ENCODE measurements around the gene CDC27.

CDC27 gene, protein sequence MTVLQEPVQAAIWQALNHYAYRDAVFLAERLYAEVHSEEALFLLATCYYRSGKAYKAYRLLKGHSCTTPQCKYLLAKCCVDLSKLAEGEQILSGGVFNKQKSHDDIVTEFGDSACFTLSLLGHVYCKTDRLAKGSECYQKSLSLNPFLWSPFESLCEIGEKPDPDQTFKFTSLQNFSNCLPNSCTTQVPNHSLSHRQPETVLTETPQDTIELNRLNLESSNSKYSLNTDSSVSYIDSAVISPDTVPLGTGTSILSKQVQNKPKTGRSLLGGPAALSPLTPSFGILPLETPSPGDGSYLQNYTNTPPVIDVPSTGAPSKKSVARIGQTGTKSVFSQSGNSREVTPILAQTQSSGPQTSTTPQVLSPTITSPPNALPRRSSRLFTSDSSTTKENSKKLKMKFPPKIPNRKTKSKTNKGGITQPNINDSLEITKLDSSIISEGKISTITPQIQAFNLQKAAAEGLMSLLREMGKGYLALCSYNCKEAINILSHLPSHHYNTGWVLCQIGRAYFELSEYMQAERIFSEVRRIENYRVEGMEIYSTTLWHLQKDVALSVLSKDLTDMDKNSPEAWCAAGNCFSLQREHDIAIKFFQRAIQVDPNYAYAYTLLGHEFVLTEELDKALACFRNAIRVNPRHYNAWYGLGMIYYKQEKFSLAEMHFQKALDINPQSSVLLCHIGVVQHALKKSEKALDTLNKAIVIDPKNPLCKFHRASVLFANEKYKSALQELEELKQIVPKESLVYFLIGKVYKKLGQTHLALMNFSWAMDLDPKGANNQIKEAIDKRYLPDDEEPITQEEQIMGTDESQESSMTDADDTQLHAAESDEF

DNA sequence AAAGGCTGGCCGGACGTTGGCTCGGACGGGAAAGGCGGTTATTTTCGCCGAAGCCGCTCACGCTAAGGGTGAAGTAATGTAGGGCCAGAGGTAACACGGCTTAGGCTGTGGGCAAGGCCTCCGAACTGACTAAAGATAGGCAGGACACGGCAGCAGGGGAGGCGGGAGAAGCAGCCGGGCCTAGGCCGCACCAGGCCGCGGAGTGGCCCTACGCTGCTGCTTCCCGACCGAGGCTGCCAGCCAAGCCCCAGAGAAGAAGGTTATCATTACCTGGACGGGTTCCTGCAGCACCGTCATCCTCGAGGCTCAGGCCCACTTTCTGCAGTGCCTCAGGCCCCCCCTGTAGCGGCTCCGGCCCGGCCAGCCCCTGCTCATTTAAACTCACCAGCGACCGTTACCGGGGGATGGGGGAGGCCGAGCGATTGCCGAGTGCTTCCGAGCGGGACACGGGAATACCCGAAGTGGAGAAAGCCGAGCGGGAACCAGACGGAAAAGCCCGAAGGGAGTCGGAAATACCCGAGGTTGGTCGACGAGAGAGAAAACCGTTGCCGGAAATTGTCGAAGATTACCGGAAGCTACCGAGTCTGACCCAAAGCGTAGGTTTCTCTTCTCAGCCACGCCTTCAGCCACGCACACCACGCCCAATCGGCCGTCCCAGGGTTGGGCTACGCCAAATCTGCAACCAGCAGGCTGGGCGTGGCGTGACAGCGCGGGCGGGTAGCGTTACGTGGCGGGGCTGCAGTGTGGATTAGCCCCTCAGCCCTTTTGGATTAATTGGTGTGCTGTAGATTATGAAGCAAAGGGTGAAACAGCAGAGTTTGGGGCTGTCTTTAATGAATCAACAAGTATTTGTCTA lies at the start of gene CDC27:
TSS of gene CDC27 (minus strand) at position 420 of the 856 bp plus-strand sequence. CDS start at position 297, 123 bp downstream.
- Mint-ChIP-seq H3K36me3 (ENCODE audit: low read depth) (peaks cover 6% of the 10 kb centered on the region), H3K9me3 (no peaks in the 10 kb centered on the region), H3K27me3 (ENCODE audit: low read depth) (no peaks in the 10 kb centered on the region), H3K27ac (peak within 1 kb of the TSS; percentile 89), H3K4me3 (peak within 1 kb of the TSS; percentile 91), H3K4me1 (ENCODE audit: low read depth) (peaks cover 32% of the 10 kb centered on the region)

DNA sequence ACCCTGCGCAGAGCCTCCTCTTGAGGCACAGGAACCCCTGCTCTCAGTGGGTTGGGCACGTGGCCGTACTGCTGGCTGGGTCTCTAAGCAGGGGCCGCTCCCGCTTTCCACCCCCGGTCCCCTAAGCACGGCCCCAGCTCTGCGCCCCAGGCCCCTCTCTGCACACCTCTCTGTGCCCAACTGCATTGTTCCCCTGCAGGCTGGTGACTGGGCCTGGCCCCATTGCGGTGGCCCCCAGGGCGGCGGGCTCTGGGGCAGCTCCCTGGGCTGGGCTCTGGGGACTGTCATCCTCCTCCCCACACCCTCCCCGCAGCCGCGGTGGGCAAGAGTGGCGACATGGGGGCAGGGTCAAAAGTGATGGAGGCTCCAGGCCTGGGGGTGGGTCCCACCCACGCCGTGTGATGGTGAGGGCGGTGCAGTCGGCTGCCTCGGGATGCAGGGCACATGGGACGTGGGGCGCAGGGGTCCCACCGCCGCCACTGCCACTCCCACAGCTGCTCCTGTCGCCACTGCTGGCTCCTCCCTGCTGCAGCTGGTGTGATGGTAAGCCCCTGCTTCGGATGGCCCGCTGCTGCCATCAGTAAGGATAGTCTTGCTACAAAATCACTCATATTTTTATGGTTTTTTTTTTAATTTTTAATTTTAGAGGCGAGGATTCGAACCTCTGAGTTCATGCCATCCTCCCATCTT lies 49.4 kb upstream of the CDC27 start:
- H3K9me3 Mint-ChIP-seq, result no peaks in the 10 kb centered on the region
- H3K27ac Mint-ChIP-seq, result no peak overlapping the region
- H3K4me1 Mint-ChIP-seq (ENCODE audit: low read depth), result peaks cover 5% of the 10 kb centered on the region
- H3K4me3 Mint-ChIP-seq, result no peak overlapping the region
- peaks cover 10% of the 10 kb centered on the region for H3K27me3 Mint-ChIP-seq (ENCODE audit: low read depth)
- H3K36me3 Mint-ChIP-seq (ENCODE audit: low read depth), result no peaks in the 10 kb centered on the region

DNA sequence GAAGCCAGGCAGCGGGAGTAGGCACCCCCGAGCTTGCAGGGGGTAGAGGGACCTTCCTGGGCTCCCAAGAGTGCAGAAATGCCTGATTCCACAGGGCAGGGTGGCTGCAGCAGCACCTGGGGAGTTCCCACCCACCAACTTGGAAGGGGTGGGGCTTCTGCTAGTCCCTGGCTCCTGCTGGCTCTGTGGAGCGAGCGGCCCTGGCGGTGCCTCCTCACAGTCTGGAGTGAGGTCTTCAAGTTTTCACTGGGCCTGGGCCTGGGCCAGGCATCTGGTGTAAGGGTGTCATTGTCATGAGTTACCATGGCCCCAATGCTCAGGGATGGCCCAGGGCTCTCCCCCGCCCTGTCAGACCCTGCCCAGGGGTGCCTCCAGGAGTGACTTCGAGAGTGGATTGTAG lies 48.7 kb upstream of the CDC27 start:
- H3K36me3 Mint-ChIP-seq (ENCODE audit: low read depth), result no peaks in the 10 kb centered on the region
- H3K27me3 Mint-ChIP-seq (ENCODE audit: low read depth), result peaks cover 7% of the 10 kb centered on the region
- H3K4me1 Mint-ChIP-seq (ENCODE audit: low read depth), result peaks cover 5% of the 10 kb centered on the region
- H3K9me3 Mint-ChIP-seq, result no peaks in the 10 kb centered on the region
- H3K27ac Mint-ChIP-seq, result no peak overlapping the region
- H3K4me3 Mint-ChIP-seq, result no peak overlapping the region

DNA sequence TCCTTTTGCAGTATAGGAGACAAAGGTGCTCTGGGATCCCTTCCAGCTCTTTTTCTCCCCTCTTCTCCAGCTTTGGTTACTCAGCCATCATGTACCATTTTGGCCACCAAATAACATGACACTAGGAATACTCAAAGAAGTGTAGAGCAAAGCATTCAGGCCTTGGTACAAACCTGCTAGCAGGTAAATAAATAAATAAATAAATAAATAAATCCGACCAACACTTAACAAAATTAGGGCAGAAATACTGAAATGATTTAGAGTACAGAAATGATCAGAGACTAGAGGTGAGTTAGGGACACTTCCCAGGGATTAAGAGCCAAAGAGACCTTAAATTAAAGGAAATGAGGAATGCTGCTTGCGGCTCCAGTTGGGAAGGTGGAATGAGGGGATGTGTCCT lies 46.8 kb upstream of the CDC27 start:
- H3K27ac Mint-ChIP-seq, result no peak overlapping the region
- peaks cover 4% of the 10 kb centered on the region for H3K27me3 Mint-ChIP-seq (ENCODE audit: low read depth)
- H3K4me3 Mint-ChIP-seq, result no peak overlapping the region
- no peaks in the 10 kb centered on the region for H3K9me3 Mint-ChIP-seq
- no peaks in the 10 kb centered on the region for H3K36me3 Mint-ChIP-seq (ENCODE audit: low read depth)
- peaks cover 5% of the 10 kb centered on the region for H3K4me1 Mint-ChIP-seq (ENCODE audit: low read depth)

DNA sequence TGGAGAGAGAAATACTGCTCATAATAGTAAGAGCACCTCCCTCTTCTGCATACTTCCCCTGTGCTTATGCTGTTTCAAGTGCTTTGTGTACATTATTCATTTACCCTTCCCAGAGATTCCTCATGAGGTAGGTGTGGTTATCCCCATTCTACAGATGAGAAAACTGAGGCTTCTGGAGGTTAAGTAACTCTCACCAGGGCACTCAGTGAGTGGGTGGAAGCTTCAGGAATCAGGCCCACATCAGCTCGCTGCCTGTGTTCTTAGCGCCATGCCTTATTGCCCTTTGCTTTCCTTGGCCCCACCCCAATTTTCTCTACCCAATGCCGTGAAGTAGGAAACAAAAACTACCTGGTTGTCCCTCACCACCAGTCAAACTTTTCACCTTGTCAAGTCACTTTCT lies 46.4 kb upstream of the CDC27 start:
- peaks cover 5% of the 10 kb centered on the region for H3K4me1 Mint-ChIP-seq (ENCODE audit: low read depth)
- H3K36me3 Mint-ChIP-seq (ENCODE audit: low read depth), result no peaks in the 10 kb centered on the region
- H3K27me3 Mint-ChIP-seq (ENCODE audit: low read depth), result peaks cover 6% of the 10 kb centered on the region
- no peaks in the 10 kb centered on the region for H3K9me3 Mint-ChIP-seq
- H3K27ac Mint-ChIP-seq, result no peak overlapping the region
- H3K4me3 Mint-ChIP-seq, result no peak overlapping the region

DNA sequence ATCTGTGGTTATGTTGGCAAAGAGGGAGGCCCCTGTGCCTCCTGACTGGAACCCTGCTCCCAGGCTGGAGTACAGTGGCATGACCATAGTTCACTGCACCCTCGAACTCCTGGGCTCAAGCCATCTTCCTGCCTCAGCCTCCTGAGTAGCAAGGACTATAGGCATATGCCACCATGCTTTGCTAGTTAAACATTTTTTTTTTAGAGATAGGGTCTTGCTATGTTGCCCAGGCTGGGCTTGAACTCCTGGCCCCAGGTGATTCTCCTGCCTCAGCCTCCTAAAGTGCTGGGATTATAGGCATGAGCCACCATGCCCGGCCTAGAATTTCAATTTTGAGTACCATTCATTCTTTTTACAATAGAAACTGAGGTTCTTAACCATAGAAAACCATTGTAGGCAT lies 43.4 kb upstream of the CDC27 start:
- Mint-ChIP-seq H3K27ac (no peak overlapping the region), H3K4me1 (ENCODE audit: low read depth) (peaks cover 15% of the 10 kb centered on the region), H3K9me3 (no peaks in the 10 kb centered on the region), H3K4me3 (no peak overlapping the region), H3K36me3 (ENCODE audit: low read depth) (no peaks in the 10 kb centered on the region), H3K27me3 (ENCODE audit: low read depth) (peaks cover 10% of the 10 kb centered on the region)

DNA sequence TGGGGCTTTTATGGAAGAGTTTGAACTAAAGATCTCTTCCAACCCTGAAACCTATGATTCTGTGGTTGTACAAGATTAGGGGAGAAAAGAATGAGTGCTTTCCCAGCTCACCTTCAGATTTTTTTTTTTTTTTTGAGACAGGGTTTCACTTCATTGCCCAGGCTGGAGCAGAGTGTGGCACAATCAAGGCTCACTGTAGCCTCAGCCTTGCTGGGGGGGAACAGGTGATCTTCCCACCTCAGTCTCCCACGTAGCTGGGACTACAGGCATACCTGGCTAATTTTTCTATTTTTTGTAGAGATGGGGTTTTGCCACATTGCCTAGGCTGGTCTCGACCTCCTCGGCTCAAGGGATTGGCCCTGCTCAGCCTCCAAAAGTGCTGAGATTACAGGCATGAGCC lies 42.8 kb upstream of the CDC27 start:
- peaks cover 10% of the 10 kb centered on the region for H3K27me3 Mint-ChIP-seq (ENCODE audit: low read depth)
- no peak overlapping the region for H3K27ac Mint-ChIP-seq
- no peak overlapping the region for H3K4me3 Mint-ChIP-seq
- H3K4me1 Mint-ChIP-seq (ENCODE audit: low read depth), result peaks cover 15% of the 10 kb centered on the region
- H3K9me3 Mint-ChIP-seq, result no peaks in the 10 kb centered on the region
- no peaks in the 10 kb centered on the region for H3K36me3 Mint-ChIP-seq (ENCODE audit: low read depth)

DNA sequence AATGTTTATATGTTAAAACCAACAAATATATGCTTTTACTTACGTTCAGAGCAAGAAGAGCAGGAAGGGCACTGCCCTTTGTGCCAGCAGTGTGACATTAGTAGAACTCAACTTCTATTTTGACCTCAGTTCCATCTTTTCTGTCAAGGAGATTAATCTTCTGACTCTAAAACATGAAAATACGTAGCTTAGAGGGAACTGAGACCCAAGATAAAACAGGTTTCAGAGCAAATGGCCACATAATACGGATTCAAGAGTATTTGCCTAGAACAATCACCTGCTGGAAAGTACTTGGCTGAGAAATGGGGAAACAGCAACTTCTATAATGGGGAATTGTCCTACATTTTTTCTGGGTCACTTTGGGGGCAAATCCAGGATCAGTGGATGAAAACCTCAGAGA lies 42.2 kb upstream of the CDC27 start:
- Mint-ChIP-seq H3K36me3 (ENCODE audit: low read depth) (no peaks in the 10 kb centered on the region), H3K4me3 (no peak overlapping the region), H3K27ac (no peak overlapping the region), H3K9me3 (no peaks in the 10 kb centered on the region), H3K4me1 (ENCODE audit: low read depth) (peaks cover 15% of the 10 kb centered on the region), H3K27me3 (ENCODE audit: low read depth) (peaks cover 11% of the 10 kb centered on the region)

DNA sequence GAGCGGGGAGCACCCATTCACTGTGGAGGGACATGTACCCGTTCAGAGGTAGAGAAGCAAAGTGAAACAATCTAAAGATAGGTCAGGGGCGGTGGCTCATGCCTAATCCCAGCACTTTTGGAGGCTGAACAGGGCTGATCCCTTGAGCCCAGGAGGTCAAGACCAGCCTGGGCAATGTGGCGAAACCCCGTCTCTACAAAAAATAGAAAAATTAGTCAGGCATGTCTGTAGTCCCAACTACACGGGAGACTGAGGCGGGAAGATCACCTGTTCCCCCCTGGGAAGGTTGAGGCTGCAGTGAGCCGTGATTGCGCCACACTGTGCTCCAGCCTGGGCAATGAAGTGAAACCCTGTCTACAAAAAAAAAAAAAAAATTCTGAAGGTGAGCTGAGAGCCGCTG lies 41.8 kb upstream of the CDC27 start:
- Mint-ChIP-seq H3K4me3 (no peak overlapping the region), H3K27me3 (ENCODE audit: low read depth) (peaks cover 15% of the 10 kb centered on the region), H3K36me3 (ENCODE audit: low read depth) (no peaks in the 10 kb centered on the region), H3K27ac (no peak overlapping the region), H3K4me1 (ENCODE audit: low read depth) (peaks cover 15% of the 10 kb centered on the region), H3K9me3 (no peaks in the 10 kb centered on the region)

DNA sequence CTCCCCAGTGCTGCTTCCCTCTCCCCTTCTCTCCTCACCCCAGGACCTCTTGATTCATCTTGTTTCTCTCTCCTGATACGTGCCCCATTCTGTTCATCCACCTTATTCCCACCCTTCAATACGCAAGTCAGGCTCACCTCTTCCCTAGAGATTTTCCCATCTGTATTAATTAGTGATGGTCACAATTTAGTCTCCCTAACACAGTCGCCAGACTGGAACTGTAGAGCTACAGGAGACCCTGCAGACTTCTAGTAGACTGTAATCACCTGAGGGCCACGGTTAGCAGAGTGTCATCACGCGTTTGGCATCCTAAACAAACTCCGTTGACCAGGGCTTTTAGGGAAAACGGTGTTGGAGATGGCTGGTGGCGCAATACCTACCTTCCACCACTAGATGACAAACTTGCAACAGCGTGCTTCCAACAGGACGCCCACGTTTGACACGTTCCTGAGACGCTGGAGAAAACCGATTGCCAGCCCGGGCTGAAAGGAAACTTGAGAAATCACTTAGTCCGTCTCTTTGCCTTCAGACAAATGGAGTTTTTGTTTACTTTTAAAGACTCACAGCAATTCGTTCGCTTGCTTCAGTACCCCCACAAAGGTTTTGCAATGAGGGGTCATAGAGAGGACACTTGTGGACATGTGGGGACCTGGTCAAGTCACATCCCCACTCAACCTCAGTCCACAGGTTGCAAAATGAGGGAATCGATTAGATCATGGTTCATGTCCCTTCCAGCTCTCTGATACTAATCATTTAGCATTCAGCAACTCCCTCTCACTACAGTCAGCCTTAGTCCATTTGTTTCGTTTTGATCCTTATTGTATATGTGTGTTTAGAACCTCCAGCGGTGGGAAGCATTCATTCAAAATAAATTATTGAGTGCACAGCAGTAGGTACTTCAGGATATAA lies 40.7 kb upstream of the CDC27 start:
- H3K4me1 Mint-ChIP-seq (ENCODE audit: low read depth), result peaks cover 15% of the 10 kb centered on the region
- H3K36me3 Mint-ChIP-seq (ENCODE audit: low read depth), result no peaks in the 10 kb centered on the region
- peaks cover 15% of the 10 kb centered on the region for H3K27me3 Mint-ChIP-seq (ENCODE audit: low read depth)
- no peaks in the 10 kb centered on the region for H3K9me3 Mint-ChIP-seq
- H3K4me3 Mint-ChIP-seq, result peak overlapping the region; percentile 29
- no peak overlapping the region for H3K27ac Mint-ChIP-seq

DNA sequence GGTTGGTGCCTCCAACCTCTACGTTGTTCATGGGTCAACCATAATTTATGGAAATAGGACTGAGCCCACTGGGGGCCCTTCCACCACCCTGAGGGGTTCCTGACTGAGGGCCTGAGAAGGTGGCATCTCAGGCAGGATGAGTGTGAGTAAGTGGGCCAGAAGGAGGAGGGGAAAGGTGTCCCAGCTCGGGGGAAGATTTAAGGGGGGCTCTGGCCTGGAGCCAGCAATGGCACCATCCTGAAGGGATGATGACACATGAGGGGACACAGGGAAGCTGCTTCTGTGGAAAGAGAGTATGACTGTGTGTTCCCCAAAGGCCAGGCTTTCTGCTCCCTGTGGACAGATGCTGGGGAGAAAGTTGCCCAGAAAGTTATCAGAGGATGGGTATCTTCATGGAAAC lies 38.8 kb upstream of the CDC27 start:
- H3K9me3 Mint-ChIP-seq, result peaks cover 3% of the 10 kb centered on the region
- no peak overlapping the region for H3K27ac Mint-ChIP-seq
- no peak overlapping the region for H3K4me3 Mint-ChIP-seq
- peaks cover 15% of the 10 kb centered on the region for H3K27me3 Mint-ChIP-seq (ENCODE audit: low read depth)
- peaks cover 1% of the 10 kb centered on the region for H3K36me3 Mint-ChIP-seq (ENCODE audit: low read depth)
- H3K4me1 Mint-ChIP-seq (ENCODE audit: low read depth), result peaks cover 18% of the 10 kb centered on the region

DNA sequence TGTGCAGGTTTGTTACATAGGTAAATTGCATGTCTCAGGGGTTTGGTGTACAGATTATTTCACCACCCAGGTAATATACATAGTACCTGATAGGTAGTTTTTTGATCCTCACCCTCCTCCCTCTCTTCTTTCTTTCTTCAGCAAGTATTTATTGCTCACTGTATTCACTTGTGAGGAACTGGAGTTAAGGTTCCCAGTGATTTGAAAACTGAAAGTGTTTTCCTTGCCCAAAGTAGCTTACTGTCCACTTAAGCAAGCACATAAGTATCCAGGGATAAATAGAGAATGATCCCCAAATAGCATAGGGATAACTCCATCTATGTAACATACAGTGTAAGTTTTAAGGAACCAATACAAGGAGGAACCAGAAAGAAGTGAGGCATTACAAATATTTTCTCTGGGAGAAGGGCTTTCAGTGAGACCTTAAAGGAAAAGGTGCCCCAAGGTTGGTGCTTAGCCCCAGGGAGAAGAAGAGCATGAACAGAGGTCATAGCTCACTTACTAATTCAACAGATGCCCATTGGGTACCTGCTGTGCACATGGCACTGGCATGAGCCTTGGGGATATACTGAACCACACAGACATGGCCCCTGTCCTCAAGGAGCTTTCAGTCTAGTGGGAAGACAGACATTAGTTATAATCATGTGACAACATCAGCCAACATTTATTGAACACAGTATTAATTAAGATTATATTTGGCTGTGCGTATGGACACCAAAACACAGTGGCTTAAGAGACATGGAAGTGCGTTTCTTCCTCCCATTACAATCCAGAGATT lies 37.0 kb upstream of the CDC27 start:
- H3K27ac Mint-ChIP-seq, result no peak overlapping the region
- H3K4me1 Mint-ChIP-seq (ENCODE audit: low read depth), result peaks cover 23% of the 10 kb centered on the region
- H3K27me3 Mint-ChIP-seq (ENCODE audit: low read depth), result peaks cover 12% of the 10 kb centered on the region
- peaks cover 1% of the 10 kb centered on the region for H3K36me3 Mint-ChIP-seq (ENCODE audit: low read depth)
- H3K9me3 Mint-ChIP-seq, result peaks cover 3% of the 10 kb centered on the region
- H3K4me3 Mint-ChIP-seq, result no peak overlapping the region

Data from T-helper 1 cell treated with Interleukin-12 subunit alpha and Interleukin-12 subunit beta and Interleukin-4 antibody, amounts not matched to agents 30 μg/mL and 1 μg/mL, for 36 hours (primary cell).